Body of pancreas (tissue), 4 donors: ENCODE measurements around the gene TNRC6A. TPM values are rescaled to one million over a fixed set of nuclear protein-coding genes. Genes with fewer than 3 reads are reported as not detected.
"Not testable (repeated sequence)": the region's sequence is repeated elsewhere in the genome, so short reads cannot be mapped to it uniquely, and the experiment has no call there.

ENCODE experiments used
- ATAC-seq: fragments of 150-250 bp; one replicate; pipeline ENCODE4 v1.9.1; 2016
- DNase-seq, 4 donors: peaks; one replicate each; pipeline ENCODE4 v3.0.0-alpha.2; 2019
- H3K27ac ChIP-seq, 4 donors: fragments of 200-600 bp; sonication (generic); 1 replicate in 3 of 4; 2 replicates in 1 of 4; pipeline versions ENCODE4 v1.5.1 to v1.6.1; 2016 to 2019; ENCODE audit warnings: mild to moderate bottlenecking in 1 of 4, mixed read lengths in 1 of 4, moderate library complexity in 1 of 4
- H3K27me3 ChIP-seq, 2 donors: fragments of 200-600 bp; sonication (generic); one replicate each; pipeline ENCODE4 v1.6.0; 2016; ENCODE audit warnings: mild to moderate bottlenecking in 1 of 2
- H3K36me3 ChIP-seq, 2 donors: fragments of 200-600 bp; sonication (generic); replicated peaks in 1 of 2; 2 replicates each; pipeline ENCODE4 v1.5.1; 2016; ENCODE audit warnings: low read depth in 2 of 2; ENCODE audit not compliant: insufficient read depth in 1 of 2
- H3K4me1 ChIP-seq: fragments of 200-600 bp; sonication (generic); one replicate; pipeline ENCODE4 v1.6.0; 2016
- H3K4me3 ChIP-seq, 2 donors: fragments of 200-600 bp; sonication (generic); 1 replicate in 1 of 2; 2 replicates in 1 of 2; pipeline ENCODE4 v1.5.1; 2016 to 2019
- H3K9me3 ChIP-seq, 3 donors: fragments of 200-600 bp; sonication (generic); 1 replicate in 2 of 3; 2 replicates in 1 of 3; pipeline ENCODE4 v1.5.1; 2016
- POLR2A ChIP-seq, 3 donors: fragments of 450-650 bp; IDR thresholded peaks; one replicate each; pipeline ENCODE4 v1.6.1; 2016; ENCODE audit warnings: antibody characterized with exemption in 3 of 3, mild to moderate bottlenecking in 2 of 3
- WGBS, 2 donors: methylation state at CpG; one replicate each; pipeline ENCODE4 v1.1.5; 2017; 5-methylcytosine and 5-hydroxymethylcytosine counted together
- intact Hi-C: fragments of 100-400 bp; cut with DNase I; formaldehyde crosslinking; loops from one replicate; pipeline ENCODE4 v1.15.1; 2023
- total RNA-seq, 2 donors: library from RNA; depleted of rRNA; stranded (reverse); fragments of >200 nt; gene quantifications; one replicate each; pipeline ENCODE4 v1.1.0, GENCODE V29; 2016
- TF ChIP-seq, protein P1 (sequence below), 7 experiments: fragments of 450-650 bp in 4 of 7; fragments of 200-600 bp in 3 of 7; sonication (generic) in 3 of 7; IDR thresholded peaks; one replicate each; pipeline ENCODE4 v1.5.1; 2016 to 2019; ENCODE audit warnings: antibody characterized with exemption in 7 of 7

The TNRC6A gene
- total RNA-seq, 2 donors from 2014 or later, result 46.1 to 82.2 TPM

DNA sequence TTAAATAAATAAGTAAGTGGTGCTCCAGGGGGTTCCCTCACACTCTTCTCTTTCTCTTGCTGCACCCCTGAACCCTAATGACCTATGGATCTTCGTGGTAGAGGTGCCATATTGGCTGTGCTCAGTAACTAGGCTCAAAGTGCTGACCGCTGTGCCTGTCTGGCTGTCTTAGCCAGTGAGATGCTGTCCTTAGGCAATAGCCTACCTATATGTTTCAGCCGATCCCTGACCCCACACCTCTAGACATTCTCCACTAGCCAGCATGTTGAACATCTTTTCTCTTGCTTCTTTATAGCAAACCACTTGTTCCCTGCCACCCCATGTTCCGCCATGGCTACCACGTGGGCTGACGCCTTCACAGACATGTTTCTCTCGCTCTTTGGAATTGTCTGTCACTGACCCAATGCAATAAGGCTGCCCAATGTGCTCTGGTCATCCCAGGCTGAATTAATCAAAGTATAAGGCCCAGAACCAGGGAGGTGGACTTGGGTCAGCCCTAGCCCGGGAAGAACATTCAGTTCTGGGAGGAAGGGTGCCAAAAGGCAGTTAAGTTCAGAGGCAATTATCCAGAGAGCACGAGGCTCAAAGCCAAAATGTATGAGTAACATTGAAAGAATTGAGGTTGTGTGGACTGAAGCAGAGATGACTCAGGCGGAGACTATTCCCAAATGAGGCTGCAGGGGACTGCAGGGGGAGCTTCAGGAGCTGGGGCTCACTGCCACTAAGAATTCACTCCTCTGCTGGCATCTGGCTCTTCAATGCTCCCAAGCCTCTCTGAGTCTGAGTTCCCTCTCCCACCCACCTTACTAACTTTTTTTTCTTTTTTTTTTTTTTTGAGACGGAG is 28.7 kb upstream of the TNRC6A start:
- Histone ChIP-seq H3K4me1 (peaks cover 32% of the 10 kb centered on the region), H3K9me3 (no peaks in the 10 kb centered on the region), H3K27ac (peak overlapping the region in 3 of 4 donors; percentile 54 to 79 (median 75)), H3K36me3 (no peaks in the 10 kb centered on the region), H3K4me3 (no peak overlapping the region), H3K27me3 (no peaks in the 10 kb centered on the region)
- peak; percentile 65 to 86 (median 77) for DNase-seq
- peak in 1 of 3 donors; percentile 42 for TF ChIP-seq POLR2A (IDR thresholded peaks at IDR 0.05)
- TF ChIP-seq, protein P1, sequence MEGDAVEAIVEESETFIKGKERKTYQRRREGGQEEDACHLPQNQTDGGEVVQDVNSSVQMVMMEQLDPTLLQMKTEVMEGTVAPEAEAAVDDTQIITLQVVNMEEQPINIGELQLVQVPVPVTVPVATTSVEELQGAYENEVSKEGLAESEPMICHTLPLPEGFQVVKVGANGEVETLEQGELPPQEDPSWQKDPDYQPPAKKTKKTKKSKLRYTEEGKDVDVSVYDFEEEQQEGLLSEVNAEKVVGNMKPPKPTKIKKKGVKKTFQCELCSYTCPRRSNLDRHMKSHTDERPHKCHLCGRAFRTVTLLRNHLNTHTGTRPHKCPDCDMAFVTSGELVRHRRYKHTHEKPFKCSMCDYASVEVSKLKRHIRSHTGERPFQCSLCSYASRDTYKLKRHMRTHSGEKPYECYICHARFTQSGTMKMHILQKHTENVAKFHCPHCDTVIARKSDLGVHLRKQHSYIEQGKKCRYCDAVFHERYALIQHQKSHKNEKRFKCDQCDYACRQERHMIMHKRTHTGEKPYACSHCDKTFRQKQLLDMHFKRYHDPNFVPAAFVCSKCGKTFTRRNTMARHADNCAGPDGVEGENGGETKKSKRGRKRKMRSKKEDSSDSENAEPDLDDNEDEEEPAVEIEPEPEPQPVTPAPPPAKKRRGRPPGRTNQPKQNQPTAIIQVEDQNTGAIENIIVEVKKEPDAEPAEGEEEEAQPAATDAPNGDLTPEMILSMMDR (IDR thresholded peaks at IDR 0.05), result peak in 6 of 7 experiments; percentile 6 to 53 (median 28)
- intact Hi-C loops, result no loop called here
- peak; percentile 90 for ATAC-seq
- 70 to 78% methylated on average over 11 of the region's 11 CpGs for WGBS, 2 donors

DNA sequence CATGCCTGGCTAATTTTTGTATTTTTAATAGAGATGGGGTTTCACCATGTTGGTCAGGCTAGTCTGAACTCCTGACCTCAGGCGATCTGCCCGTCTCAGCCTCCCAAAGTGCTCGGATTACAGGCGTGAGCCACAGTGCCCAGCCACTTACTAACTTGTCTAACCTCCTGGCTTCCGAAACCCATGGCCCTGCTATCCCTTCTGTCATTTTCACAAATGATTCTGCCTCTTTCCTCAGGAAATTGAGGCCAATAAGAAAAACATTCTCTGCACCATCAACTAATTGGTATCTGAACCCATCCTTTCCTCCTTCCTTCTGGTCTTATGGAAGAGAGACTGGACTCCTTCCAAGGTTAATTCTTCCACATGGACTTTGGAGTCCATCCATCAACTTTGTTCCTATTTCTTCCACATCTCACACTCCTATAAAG is 27.9 kb upstream of the TNRC6A start:
- intact Hi-C loops, result no loop called here
- ATAC-seq (no peak), DNase-seq (no peak)
- no peak overlapping the region for H3K4me3 ChIP-seq
- peak overlapping the region in 3 of 4 donors; percentile 53 to 79 (median 75) for H3K27ac ChIP-seq
- H3K27me3 ChIP-seq, result no peaks in the 10 kb centered on the region
- H3K36me3 ChIP-seq, result no peaks in the 10 kb centered on the region
- H3K9me3 ChIP-seq, result no peaks in the 10 kb centered on the region
- WGBS, 2 donors, result 63 to 72% methylated on average over 5 of the region's 5 CpGs
- H3K4me1 ChIP-seq, result peaks cover 32% of the 10 kb centered on the region
- no peak for TF ChIP-seq POLR2A (IDR thresholded peaks at IDR 0.05)
- TF ChIP-seq, protein P1 (IDR thresholded peaks at IDR 0.05), result no peak

DNA sequence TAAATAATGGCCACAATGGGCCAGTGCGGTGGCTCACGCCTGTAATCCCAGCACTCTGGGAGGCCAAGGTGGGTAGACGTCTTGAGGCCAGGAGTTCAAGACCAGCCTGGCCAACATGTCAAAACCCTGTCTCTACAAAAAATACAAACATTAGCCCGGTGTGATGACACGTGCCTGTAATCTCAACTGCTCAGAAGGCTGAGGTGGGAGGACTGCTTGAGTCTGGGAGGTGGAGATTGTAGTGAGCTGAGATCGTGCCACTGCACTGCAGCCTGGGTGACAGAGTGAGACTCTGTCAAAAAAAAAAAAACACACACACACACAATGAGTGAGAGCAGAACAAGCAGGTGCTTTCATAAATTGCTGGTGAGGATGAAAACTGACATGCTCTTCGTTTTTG is 21.7 kb upstream of the TNRC6A start:
- intact Hi-C loops, ATAC-seq, H3K4me1 ChIP-seq, H3K4me3 ChIP-seq, H3K9me3 ChIP-seq, DNase-seq, H3K36me3 ChIP-seq, H3K27me3 ChIP-seq: not testable (repeated sequence)
- 46 to 53% methylated on average over 7 of the region's 7 CpGs for WGBS, 2 donors
- peak overlapping the region in 1 of 4 donors; percentile 10 for H3K27ac ChIP-seq

DNA sequence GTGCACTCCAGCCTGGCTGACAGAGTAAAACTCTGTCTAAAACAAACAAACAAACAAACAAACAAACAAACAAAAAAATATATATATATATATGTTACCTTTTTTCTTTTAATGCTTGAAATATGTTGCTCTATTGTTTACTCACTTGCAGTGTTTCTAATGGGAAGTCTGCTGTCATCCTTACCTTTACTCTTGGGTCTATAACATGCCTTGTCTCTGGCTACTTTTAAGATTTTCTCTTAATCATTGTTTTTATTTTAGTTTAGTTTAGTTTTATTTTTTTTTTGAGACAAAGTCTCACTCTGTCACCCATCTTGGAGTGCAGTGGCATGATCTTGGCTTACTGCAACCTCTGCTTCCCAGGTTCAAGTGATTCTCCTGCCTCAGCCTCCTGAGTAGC is 16.1 kb upstream of the TNRC6A start:
- intact Hi-C loops, result no loop called here
- Histone ChIP-seq H3K9me3 (no peaks in the 10 kb centered on the region), H3K4me1 (no peaks in the 10 kb centered on the region), H3K36me3 (no peaks in the 10 kb centered on the region), H3K27ac (no peak overlapping the region), H3K27me3 (no peaks in the 10 kb centered on the region), H3K4me3 (no peak overlapping the region)
- DNase-seq (no peak), ATAC-seq (no peak)
- TF ChIP-seq POLR2A (IDR thresholded peaks at IDR 0.05), result no peak
- TF ChIP-seq, protein P1 (IDR thresholded peaks at IDR 0.05), result no peak

DNA sequence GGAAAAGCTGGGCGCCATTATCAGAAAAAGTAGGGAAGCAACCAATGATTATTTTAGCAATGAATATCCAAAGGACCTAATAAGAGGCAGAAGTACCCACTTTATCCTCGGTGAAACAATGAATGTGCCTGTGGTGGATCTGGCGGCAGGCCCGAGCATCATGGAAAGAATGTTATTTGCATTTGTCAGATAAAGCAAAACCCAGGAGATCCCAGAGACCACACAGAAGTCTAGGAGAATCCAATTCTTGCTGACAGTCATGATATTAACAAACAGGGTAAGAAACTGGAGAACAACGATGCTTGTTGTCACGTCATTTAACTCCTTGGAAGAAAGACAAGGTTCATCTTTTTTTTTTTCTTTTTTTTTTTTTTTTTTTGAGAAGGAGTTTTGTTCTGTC is 12.0 kb upstream of the TNRC6A start:
- Histone ChIP-seq H3K9me3 (no peaks in the 10 kb centered on the region), H3K4me3 (no peak overlapping the region), H3K27ac (no peak overlapping the region), H3K4me1 (no peaks in the 10 kb centered on the region), H3K36me3 (no peaks in the 10 kb centered on the region), H3K27me3 (no peaks in the 10 kb centered on the region)
- TF ChIP-seq, protein P1 (IDR thresholded peaks at IDR 0.05), result no peak
- no peak for TF ChIP-seq POLR2A (IDR thresholded peaks at IDR 0.05)
- ATAC-seq (no peak), DNase-seq (no peak)
- intact Hi-C loops, result no loop called here
- 47 to 48% methylated on average over 6 of the region's 6 CpGs for WGBS, 2 donors
